DND-41 (cell line): ENCODE results near the gene PIGQ.

ENCODE experiments used
- ATAC-seq: fragments of 200-7000 bp; cut with Tn5 transposase; 3 replicates; pipeline ENCODE4 v1.9.1; 2021; ENCODE audit warnings: low read depth; ENCODE audit not compliant: insufficient read depth
- DNase-seq: peaks from one replicate; pipeline ENCODE4 v3.0.0-alpha.2; 2020
- H2AFZ ChIP-seq: 2 replicates; pipeline ENCODE4 v1.6.0; 2012; ENCODE audit warnings: low read depth, low read length
- H3K27ac ChIP-seq: 2 replicates; pipeline ENCODE4 v1.5.1; 2012; ENCODE audit warnings: low read length, inconsistent platforms
- H3K27me3 ChIP-seq: fragments of 200-600 bp; sonication (generic); 2 replicates; pipeline ENCODE4 v1.6.0; 2012; ENCODE audit warnings: low read length, mild to moderate bottlenecking, inconsistent platforms; ENCODE audit not compliant: insufficient read depth, poor library complexity
- H3K36me3 ChIP-seq: 2 replicates; pipeline ENCODE4 v1.5.1; 2012; ENCODE audit warnings: low read length, inconsistent platforms; ENCODE audit not compliant: insufficient read depth
- H3K4me1 ChIP-seq: 2 replicates; pipeline ENCODE4 v1.5.1; 2012; ENCODE audit warnings: mild to moderate bottlenecking, low read length; ENCODE audit not compliant: insufficient read depth
- H3K4me2 ChIP-seq: 2 replicates; pipeline ENCODE4 v1.6.0; 2012; ENCODE audit warnings: mild to moderate bottlenecking, moderate library complexity, low read length, inconsistent platforms; ENCODE audit not compliant: insufficient read depth
- H3K4me3 ChIP-seq, 2 experiments: fragments of 200-600 bp in 1 of 2; shearing (Covaris generic) in 1 of 2; 2 replicates each; pipeline ENCODE4 v1.5.1; 2012 to 2016; ENCODE audit warnings: inconsistent platforms in 2 of 2, low read length in 2 of 2, mild to moderate bottlenecking in 2 of 2, low read depth in 1 of 2, moderate library complexity in 1 of 2
- H3K79me2 ChIP-seq: 2 replicates; pipeline ENCODE4 v1.6.0; 2012; ENCODE audit warnings: low read length, inconsistent platforms; ENCODE audit not compliant: insufficient read depth
- H3K9ac ChIP-seq: 2 replicates; pipeline ENCODE4 v1.6.0; 2012; ENCODE audit warnings: low read depth, mild to moderate bottlenecking, inconsistent platforms, low read length, moderate library complexity
- H3K9me3 ChIP-seq: 2 replicates; pipeline ENCODE4 v1.5.1; 2012; ENCODE audit warnings: low read length, moderate library complexity, mild to moderate bottlenecking, inconsistent platforms; ENCODE audit not compliant: insufficient read depth, severe bottlenecking
- H4K20me1 ChIP-seq: 2 replicates; pipeline ENCODE4 v1.6.0; 2012; ENCODE audit warnings: low read length; ENCODE audit not compliant: insufficient read depth
- EZH2 ChIP-seq: IDR thresholded peaks from 3 replicates; pipeline ENCODE4 v1.6.1; 2012; ENCODE audit warnings: borderline replicate concordance, low read depth, mild to moderate bottlenecking, moderate library complexity, low read length, inconsistent platforms; ENCODE audit not compliant: severe bottlenecking
- TF ChIP-seq, protein P1 (sequence below): IDR thresholded peaks from 2 replicates; pipeline ENCODE4 v1.5.1; 2012; ENCODE audit warnings: borderline replicate concordance, low read length, moderate library complexity, mild to moderate bottlenecking; ENCODE audit not compliant: poor library complexity, severe bottlenecking; ENCODE audit errors: extremely low read depth

The PIGQ gene

GRCh38 chr16:557463-558297 is 12.1 kb upstream of the PIGQ start:
- peaks cover 3% of the 10 kb centered on the region for H3K36me3 ChIP-seq
- H3K4me1 ChIP-seq: no peaks in the 10 kb centered on the region
- ATAC-seq (no peak), DNase-seq (no peak)
- H3K4me3 ChIP-seq: no peak overlapping the region
- H3K27me3 ChIP-seq: no peaks in the 10 kb centered on the region
- no peaks in the 10 kb centered on the region for H3K9me3 ChIP-seq
- H3K79me2 ChIP-seq: no peaks in the 10 kb centered on the region
- TF ChIP-seq, protein P1, sequence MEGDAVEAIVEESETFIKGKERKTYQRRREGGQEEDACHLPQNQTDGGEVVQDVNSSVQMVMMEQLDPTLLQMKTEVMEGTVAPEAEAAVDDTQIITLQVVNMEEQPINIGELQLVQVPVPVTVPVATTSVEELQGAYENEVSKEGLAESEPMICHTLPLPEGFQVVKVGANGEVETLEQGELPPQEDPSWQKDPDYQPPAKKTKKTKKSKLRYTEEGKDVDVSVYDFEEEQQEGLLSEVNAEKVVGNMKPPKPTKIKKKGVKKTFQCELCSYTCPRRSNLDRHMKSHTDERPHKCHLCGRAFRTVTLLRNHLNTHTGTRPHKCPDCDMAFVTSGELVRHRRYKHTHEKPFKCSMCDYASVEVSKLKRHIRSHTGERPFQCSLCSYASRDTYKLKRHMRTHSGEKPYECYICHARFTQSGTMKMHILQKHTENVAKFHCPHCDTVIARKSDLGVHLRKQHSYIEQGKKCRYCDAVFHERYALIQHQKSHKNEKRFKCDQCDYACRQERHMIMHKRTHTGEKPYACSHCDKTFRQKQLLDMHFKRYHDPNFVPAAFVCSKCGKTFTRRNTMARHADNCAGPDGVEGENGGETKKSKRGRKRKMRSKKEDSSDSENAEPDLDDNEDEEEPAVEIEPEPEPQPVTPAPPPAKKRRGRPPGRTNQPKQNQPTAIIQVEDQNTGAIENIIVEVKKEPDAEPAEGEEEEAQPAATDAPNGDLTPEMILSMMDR: no peak
- no peak for TF ChIP-seq EZH2
- H3K4me2 ChIP-seq: no peak overlapping the region
- no peaks in the 10 kb centered on the region; the same call in 1 of the 2 replicates for H4K20me1 ChIP-seq
- H2AFZ ChIP-seq: no peak overlapping the region
- no peak overlapping the region for H3K9ac ChIP-seq
- no peak overlapping the region for H3K27ac ChIP-seq

GRCh38 chr16:558298-559020 is 11.3 kb upstream of the PIGQ start:
- no peak overlapping the region for H3K9ac ChIP-seq

GRCh38 chr16:559021-559380 is 10.8 kb upstream of the PIGQ start:
- DNase-seq (no peak), ATAC-seq (no peak)
- Histone ChIP-seq H3K27me3 (no peaks in the 10 kb centered on the region), H4K20me1 (no peaks in the 10 kb centered on the region; the same call in 1 of the 2 replicates), H3K79me2 (no peaks in the 10 kb centered on the region), H3K9ac (no peak overlapping the region), H3K4me2 (no peak overlapping the region), H3K36me3 (no peaks in the 10 kb centered on the region), H3K4me1 (no peaks in the 10 kb centered on the region), H2AFZ (no peak overlapping the region), H3K4me3 (no peak overlapping the region), H3K9me3 (no peaks in the 10 kb centered on the region), H3K27ac (no peak overlapping the region)
- no peak for TF ChIP-seq EZH2
- TF ChIP-seq, protein P1: no peak

More at GRCh38 chr16:558298-559020, 11.3 kb upstream of the PIGQ start:
- Histone ChIP-seq H3K4me2 (no peak overlapping the region), H3K4me3 (no peak overlapping the region), H3K27ac (no peak overlapping the region), H3K4me1 (no peaks in the 10 kb centered on the region), H3K9me3 (no peaks in the 10 kb centered on the region), H3K36me3 (no peaks in the 10 kb centered on the region; the same call in 1 of the 2 replicates), H4K20me1 (no peaks in the 10 kb centered on the region; the same call in 1 of the 2 replicates), H3K79me2 (no peaks in the 10 kb centered on the region), H3K27me3 (no peaks in the 10 kb centered on the region), H2AFZ (no peak overlapping the region)
- no peak for TF ChIP-seq EZH2
- TF ChIP-seq, protein P1: no peak
- no peak for ATAC-seq
- no peak for DNase-seq
